Fibroblast of lung (primary cell): ENCODE results near the gene MIGA1.

Experiments used
- EZH2 ChIP-seq: IDR thresholded peaks from 2 replicates; pipeline ENCODE4 v1.5.1; 2012; ENCODE audit warnings: low read length, control low read depth, mild to moderate bottlenecking; ENCODE audit errors: missing control alignments
- TF ChIP-seq, protein P1 (sequence below), 2 donors: IDR thresholded peaks in 1 of 2; conservative IDR thresholded peaks in 1 of 2; 1 replicate in 1 of 2; 2 replicates in 1 of 2; pipeline ENCODE4 v1.5.1; 2011 to 2012; ENCODE audit warnings: low read length in 2 of 2, control low read depth in 1 of 2, inconsistent platforms in 1 of 2, low read depth in 1 of 2, mild to moderate bottlenecking in 1 of 2

DNA sequence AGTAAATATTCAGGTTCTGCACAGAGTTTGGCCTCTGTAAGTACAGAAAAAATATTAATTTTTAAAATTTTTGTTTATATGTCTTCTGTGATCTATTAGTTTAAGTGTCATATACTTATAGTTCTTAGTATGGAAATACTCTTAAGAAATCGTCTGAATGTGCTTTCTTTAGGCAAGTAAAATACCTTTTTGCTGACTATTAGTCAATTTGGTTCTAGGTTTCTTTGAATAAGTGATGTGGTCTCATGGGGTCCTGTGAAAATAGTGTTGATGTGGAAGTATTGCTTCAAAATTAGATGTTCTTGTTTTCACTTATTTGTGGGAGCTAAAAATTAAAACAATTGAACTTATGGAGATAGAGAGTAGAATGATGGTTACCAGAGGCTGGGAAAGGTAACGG lies 23.9 kb downstream of the MIGA1 start:
- TF ChIP-seq, protein P1, sequence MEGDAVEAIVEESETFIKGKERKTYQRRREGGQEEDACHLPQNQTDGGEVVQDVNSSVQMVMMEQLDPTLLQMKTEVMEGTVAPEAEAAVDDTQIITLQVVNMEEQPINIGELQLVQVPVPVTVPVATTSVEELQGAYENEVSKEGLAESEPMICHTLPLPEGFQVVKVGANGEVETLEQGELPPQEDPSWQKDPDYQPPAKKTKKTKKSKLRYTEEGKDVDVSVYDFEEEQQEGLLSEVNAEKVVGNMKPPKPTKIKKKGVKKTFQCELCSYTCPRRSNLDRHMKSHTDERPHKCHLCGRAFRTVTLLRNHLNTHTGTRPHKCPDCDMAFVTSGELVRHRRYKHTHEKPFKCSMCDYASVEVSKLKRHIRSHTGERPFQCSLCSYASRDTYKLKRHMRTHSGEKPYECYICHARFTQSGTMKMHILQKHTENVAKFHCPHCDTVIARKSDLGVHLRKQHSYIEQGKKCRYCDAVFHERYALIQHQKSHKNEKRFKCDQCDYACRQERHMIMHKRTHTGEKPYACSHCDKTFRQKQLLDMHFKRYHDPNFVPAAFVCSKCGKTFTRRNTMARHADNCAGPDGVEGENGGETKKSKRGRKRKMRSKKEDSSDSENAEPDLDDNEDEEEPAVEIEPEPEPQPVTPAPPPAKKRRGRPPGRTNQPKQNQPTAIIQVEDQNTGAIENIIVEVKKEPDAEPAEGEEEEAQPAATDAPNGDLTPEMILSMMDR (conservative IDR thresholded peaks at IDR 0.05 in 1 of 2, IDR thresholded peaks at IDR 0.05 in 1 of 2; ENCODE audit: low read depth in 1 of 2, low read length in 2 of 2) = no peak
- no peak for TF ChIP-seq EZH2
